ENCODE results near the gene PRKAR1B.

The PRKAR1B gene

GRCh38 chr7:601036-601594 is 126.0 kb downstream of the PRKAR1B start:
- no peak for DNase-seq

GRCh38 chr7:600149-601035 is 126.7 kb downstream of the PRKAR1B start:
- DNase-seq, result no peak

DNA sequence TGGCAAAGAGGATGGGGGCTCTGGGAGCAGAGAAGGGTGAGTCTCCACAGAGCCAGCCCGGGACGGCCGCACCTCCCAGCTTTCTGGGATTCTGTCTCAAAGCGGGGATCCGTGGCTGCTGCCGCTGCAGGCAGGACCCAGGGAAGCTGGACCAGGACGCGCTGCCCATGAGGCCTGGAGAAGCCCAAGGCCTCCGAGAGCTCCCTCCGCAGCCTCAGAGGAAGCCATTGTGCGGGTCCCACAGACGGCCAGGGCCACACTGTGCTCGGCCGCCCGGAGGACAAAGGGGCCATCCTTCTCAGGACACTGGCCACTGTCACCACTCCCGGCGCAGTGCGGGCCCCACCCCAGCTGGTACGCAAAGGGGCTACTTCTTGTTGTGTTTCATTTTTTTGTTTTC is 128.2 kb downstream of the PRKAR1B start:
- no peak for DNase-seq

DNA sequence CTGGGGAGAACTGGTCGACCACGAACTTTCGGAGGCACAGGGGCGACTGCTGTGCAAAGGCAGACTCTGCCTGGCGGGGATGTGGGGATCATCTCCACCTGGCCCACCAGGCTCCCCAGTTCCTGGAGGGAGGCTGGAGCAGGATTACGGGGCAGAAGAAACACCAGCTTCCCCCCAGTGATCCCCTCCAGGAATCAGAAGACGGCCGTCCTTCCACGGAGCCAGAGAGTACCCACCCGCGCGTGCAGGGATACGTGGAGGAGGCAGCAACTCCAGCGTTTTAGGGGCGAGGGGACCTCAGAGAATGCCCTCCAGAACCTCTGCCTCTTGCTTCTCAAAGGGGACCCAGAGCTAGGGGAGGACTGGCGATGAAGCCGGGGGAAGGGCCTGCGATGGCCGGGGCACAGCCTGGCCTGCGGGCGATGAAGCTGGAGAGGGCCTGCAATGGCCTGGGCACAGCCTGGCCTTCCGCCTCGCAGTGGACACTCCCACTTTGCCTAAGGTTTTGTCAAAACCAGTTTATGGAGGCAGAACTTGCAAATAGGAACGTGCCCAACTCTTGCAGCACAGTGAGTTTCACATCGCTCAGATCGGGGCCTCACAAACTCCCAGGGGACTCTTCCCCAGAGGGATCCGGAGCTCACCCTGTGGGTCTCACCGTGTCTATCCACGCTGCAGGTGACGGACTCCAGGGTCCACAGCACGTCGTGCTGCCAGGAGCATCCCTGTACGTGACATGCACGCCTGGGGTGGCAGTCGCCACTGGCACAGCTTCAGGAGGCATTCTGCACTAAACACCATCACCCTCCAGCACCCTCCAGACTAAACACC is 129.5 kb downstream of the PRKAR1B start:
- no peak for DNase-seq

GRCh38 chr7:596819-597182 is 130.3 kb downstream of the PRKAR1B start:
- DNase-seq, result no peak

GRCh38 chr7:596071-596818 is 130.8 kb downstream of the PRKAR1B start:
- DNase-seq, result no peak

DNA sequence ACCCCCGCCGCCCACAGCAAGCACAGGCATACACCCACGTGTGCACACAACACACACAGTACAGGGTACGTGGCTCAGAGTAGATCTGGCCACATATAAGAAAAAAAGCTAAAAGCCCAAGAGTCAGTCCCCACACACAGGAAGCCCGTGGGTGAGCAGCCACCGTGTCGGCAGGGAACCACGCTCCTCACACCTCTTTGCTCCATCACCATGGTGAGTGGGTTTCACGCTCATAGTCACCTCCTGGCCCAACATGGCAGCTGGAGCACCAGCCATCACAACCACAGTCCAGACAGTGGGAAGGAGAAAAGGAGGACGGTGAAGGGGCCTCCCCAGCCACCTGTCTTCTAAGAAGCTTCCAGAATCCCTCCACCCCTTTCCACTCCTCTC is 131.5 kb downstream of the PRKAR1B start:
- DNase-seq, result no peak

- no peak for DNase-seq
Measured at GRCh38 chr7:594920-595620, 132.0 kb downstream of the PRKAR1B start.

DNA sequence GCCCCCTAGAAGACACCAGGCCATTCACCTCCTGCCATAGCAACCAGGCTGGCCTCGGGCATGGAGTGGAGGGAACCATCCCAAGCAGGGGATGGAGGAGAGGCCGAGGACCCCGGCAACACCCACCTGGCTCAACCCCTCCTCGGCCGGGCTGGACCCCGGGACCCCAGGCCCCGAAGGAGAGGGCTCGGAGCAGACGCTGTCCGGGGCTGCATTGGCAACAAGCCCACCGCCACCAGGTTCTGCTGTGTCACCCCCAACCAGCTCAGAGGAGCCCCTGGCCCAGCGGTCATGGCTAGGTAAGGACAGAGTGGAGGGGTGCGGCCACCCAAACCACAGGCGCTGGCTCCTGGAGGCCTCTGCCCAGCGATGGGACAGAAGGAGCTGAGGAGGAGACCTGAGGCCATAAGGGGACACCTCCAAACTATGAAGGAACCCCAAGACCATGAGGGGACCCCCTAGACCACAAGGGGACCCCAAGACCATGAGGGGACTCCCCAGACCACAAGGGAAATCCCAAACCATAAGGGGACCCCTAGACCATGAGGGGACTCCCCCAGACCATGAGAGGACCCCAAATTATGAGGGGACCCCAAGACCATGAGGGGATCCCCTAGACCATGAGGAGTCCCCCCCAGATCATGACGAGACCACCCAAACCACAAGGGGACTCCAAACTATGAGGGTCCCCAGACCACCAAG is 132.7 kb downstream of the PRKAR1B start:
- no peak for DNase-seq

GRCh38 chr7:593324-594115 is 133.6 kb downstream of the PRKAR1B start:
- DNase-seq, result no peak

GRCh38 chr7:591856-592628 is 135.0 kb downstream of the PRKAR1B start:
- no peak for DNase-seq

GRCh38 chr7:590731-591551 is 136.1 kb downstream of the PRKAR1B start:
- no peak for DNase-seq

DNA sequence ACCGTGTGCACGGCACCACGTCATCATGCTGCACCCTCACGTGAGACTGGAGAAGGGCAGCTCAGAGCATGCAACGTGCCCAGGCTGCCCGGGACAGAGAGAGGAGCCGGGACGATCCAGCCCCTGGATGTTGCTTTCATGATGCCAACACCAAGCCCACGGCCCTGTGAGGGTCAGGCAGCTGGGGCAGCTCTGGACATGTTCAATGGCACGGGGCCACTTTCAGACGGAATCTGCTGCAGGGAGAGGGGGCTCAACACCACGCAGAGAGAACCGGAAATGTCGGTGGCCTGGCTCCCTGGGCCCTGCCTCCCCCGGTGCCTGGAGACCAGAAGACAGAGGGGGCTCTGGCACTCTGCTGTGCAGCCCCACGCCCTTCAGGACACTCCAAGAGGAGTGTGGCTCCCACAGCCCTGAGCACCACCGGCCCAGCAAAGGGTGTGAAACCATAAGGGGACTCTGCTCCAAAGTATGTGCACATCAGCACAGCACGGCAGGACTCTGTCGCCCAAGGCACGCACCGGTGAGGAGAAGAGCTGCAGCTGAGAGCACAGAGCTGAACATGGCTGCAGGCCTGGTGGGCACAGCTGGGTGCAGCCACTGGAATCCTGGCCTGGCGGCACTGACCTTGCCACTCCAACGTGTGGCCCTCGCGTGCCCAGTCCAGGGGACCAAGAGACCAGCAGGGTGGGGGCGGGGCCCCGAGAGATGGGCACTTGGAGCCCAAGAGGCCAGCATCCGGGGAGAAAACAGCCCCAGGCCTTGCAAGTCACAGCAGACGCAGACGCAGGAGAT is 137.1 kb downstream of the PRKAR1B start:
- no peak for DNase-seq

- no peak for DNase-seq
Measured at GRCh38 chr7:587767-588166, 139.3 kb downstream of the PRKAR1B start.

DNA sequence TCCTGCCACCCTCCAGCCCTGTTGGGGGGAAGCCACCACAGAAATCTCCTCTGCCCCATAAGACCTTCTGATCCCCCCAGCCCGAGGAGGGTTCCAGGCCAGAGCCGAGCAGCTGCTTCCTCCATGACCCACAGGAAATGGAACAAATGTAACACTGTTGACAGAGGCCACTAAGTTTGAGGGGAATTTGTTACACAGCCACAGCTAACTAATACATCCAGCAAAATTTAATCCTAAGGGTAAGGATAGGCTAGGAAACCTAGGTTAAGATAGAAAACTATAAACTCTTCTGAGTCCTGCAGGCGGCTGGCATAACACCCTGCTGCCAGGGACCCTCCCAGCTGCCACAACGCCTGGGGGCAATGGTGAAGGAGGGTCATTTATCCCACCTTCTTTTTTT is 140.6 kb downstream of the PRKAR1B start:
- DNase-seq, result no peak

- DNase-seq, result no peak
Measured at GRCh38 chr7:585873-586272, 141.2 kb downstream of the PRKAR1B start.

- DNase-seq, result peak; percentile 20
Measured at GRCh38 chr7:585229-585711, 141.8 kb downstream of the PRKAR1B start.

GRCh38 chr7:584820-585219 is 142.3 kb downstream of the PRKAR1B start:
- no peak for DNase-seq

Data from CD4-positive, alpha-beta T cell treated with Interleukin-12 subunit alpha and Interleukin-12 subunit beta, for 1 hour (primary cell).